Trophoblast cell (in vitro differentiated cells and primary cell): ENCODE data around the gene BHLHE40.
A peak's percentile ranks its signal among the peaks of the same experiment; 100 is the strongest.

ENCODE experiments used
- DNase-seq, 2 donors: peaks; one replicate each; pipeline ENCODE4 v3.0.0-alpha.2; 2016
- H2AFZ ChIP-seq: 2 replicates; pipeline ENCODE4 v1.6.1; 2013; ENCODE audit warnings: low read length, moderate library complexity, mild to moderate bottlenecking; ENCODE audit not compliant: insufficient read depth, poor library complexity
- H2AK5ac ChIP-seq: 2 replicates; pipeline ENCODE4 v1.6.1; 2013; ENCODE audit warnings: mild to moderate bottlenecking, low read length
- H2BK120ac ChIP-seq: 2 replicates; pipeline ENCODE4 v1.6.1; 2013; ENCODE audit warnings: low read length, mild to moderate bottlenecking, moderate library complexity; ENCODE audit not compliant: insufficient read depth, poor library complexity
- H2BK12ac ChIP-seq: 2 replicates; pipeline ENCODE4 v1.6.1; 2013; ENCODE audit warnings: mild to moderate bottlenecking, low read length, moderate library complexity
- H2BK5ac ChIP-seq: 2 replicates; pipeline ENCODE4 v1.6.1; 2013; ENCODE audit warnings: low read length, low read depth, moderate library complexity, mild to moderate bottlenecking; ENCODE audit not compliant: poor library complexity
- H3K14ac ChIP-seq: 2 replicates; pipeline ENCODE4 v1.6.1; 2013; ENCODE audit warnings: mild to moderate bottlenecking, low read length
- H3K18ac ChIP-seq: 2 replicates; pipeline ENCODE4 v1.6.1; 2013; ENCODE audit warnings: mild to moderate bottlenecking, low read length
- H3K23ac ChIP-seq: 2 replicates; pipeline ENCODE4 v1.6.1; 2013; ENCODE audit warnings: low read length
- H3K27ac ChIP-seq: 2 replicates; pipeline ENCODE4 v1.5.1; 2013; ENCODE audit warnings: low read depth, mild to moderate bottlenecking, inconsistent platforms, low read length, moderate library complexity
- H3K27me3 ChIP-seq: 2 replicates; pipeline ENCODE4 v1.6.1; 2013; ENCODE audit warnings: inconsistent platforms, mild to moderate bottlenecking, low read length, moderate library complexity; ENCODE audit not compliant: insufficient read depth
- H3K36me3 ChIP-seq, 2 experiments: 1 replicate in 1 of 2; 2 replicates in 1 of 2; pipeline ENCODE4 v1.6.1; 2013; ENCODE audit warnings: low read length in 2 of 2, mild to moderate bottlenecking in 2 of 2, moderate library complexity in 1 of 2; ENCODE audit not compliant: insufficient read depth in 2 of 2, control insufficient read depth in 1 of 2
- H3K4ac ChIP-seq: 2 replicates; pipeline ENCODE4 v1.6.1; 2013; ENCODE audit warnings: low read depth, mild to moderate bottlenecking, low read length, moderate library complexity
- H3K4me1 ChIP-seq, 2 experiments: 1 replicate in 1 of 2; 2 replicates in 1 of 2; pipeline ENCODE4 v1.6.1; 2013; ENCODE audit warnings: low read length in 2 of 2, mild to moderate bottlenecking in 2 of 2, moderate library complexity in 1 of 2; ENCODE audit not compliant: insufficient read depth in 2 of 2, control insufficient read depth in 1 of 2
- H3K4me2 ChIP-seq: 2 replicates; pipeline ENCODE4 v1.6.1; 2013; ENCODE audit warnings: inconsistent platforms, mild to moderate bottlenecking, low read length, moderate library complexity
- H3K4me3 ChIP-seq: 2 replicates; pipeline ENCODE4 v1.5.1; 2013; ENCODE audit warnings: mild to moderate bottlenecking, low read depth, low read length, inconsistent platforms
- H3K79me1 ChIP-seq: one replicate; pipeline ENCODE4 v1.6.1; 2013; ENCODE audit warnings: low read length
- H3K79me2 ChIP-seq: 2 replicates; pipeline ENCODE4 v1.6.1; 2013; ENCODE audit warnings: low read length, mild to moderate bottlenecking; ENCODE audit not compliant: control insufficient read depth, insufficient read depth, poor library complexity
- H3K9ac ChIP-seq: 2 replicates; pipeline ENCODE4 v1.6.1; 2013; ENCODE audit warnings: mild to moderate bottlenecking, low read length
- H3K9me3 ChIP-seq: 2 replicates; pipeline ENCODE4 v1.6.1; 2013; ENCODE audit warnings: low read depth, mild to moderate bottlenecking, control low read depth, inconsistent platforms, low read length; ENCODE audit not compliant: insufficient read depth
- H4K12ac ChIP-seq: 2 replicates; pipeline ENCODE4 v1.6.1; 2013; ENCODE audit warnings: low read depth, mild to moderate bottlenecking, low read length, moderate library complexity
- H4K8ac ChIP-seq: 2 replicates; pipeline ENCODE4 v1.6.1; 2013; ENCODE audit warnings: low read depth, mild to moderate bottlenecking, low read length, moderate library complexity
- H4K91ac ChIP-seq: one replicate; pipeline ENCODE4 v1.6.1; 2013; ENCODE audit warnings: low read depth, mild to moderate bottlenecking, low read length, moderate library complexity
- WGBS: extraction: QIAGEN DNeasy Blood & Tissue Kit; methylation state at CpG from one replicate; pipeline ENCODE4 v1.1.7; 2013; ENCODE audit warnings: missing lambda C conversion rate; ENCODE audit not compliant: insufficient read length, insufficient coverage; ENCODE audit errors: extremely low coverage; 5-methylcytosine and 5-hydroxymethylcytosine counted together

The BHLHE40 gene

DNA sequence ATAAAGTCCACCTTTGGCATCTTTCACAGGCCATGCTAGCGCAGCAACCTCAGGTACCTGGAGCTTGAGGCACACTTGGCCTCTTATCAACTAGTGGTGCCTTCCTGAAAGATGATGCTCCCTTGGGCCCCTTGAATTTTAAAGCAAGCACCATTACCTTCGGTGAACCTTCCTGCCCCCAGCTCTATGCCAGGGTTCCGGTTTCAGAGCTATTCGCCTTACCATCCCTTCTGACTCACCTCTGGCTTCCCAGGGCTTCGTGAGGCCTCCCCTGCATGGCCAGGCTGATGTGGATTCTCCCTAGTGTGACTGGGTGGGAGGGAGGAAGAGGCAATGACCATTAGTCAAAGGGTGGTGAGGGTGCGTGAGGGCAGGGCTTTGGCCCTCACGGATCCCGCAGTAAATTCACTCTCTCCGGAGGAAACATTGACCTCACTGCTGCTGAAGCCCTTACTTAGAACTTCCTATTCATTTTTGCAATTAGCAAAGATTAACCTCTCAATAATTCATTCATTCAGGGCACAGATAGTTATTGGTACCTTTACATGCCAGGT, 16.3 kb downstream of the BHLHE40 start:
- peak overlapping the region; percentile 85 for H2BK5ac ChIP-seq
- no peak overlapping the region for H4K12ac ChIP-seq
- peak overlapping the region; percentile 85 for H2AK5ac ChIP-seq
- H3K79me2 ChIP-seq: peaks cover 4% of the 10 kb centered on the region
- H3K23ac ChIP-seq: no peak overlapping the region
- peak overlapping the region; percentile 73 for H3K27ac ChIP-seq
- no peak overlapping the region for H3K4me3 ChIP-seq
- peak overlapping the region; percentile 5 for H4K8ac ChIP-seq
- H3K4me2 ChIP-seq: no peak overlapping the region
- H4K91ac ChIP-seq: peak overlapping the region; percentile 98
- no peaks in the 10 kb centered on the region for H3K9me3 ChIP-seq
- DNase-seq: peak; percentile 34 to 41
- no peak overlapping the region for H2AFZ ChIP-seq
- no CpG with 5 or more reads among the region's 9 CpGs for WGBS
- H3K4me1 ChIP-seq: peaks cover 24 to 28% of the 10 kb centered on the region in 2 experiments
- no peaks in the 10 kb centered on the region for H3K27me3 ChIP-seq
- peak overlapping the region; percentile 65 for H3K18ac ChIP-seq
- peaks cover 35% of the 10 kb centered on the region for H3K79me1 ChIP-seq
- H3K9ac ChIP-seq: no peak overlapping the region
- H3K14ac ChIP-seq: peak overlapping the region; percentile 45
- peak overlapping the region; percentile 70 for H2BK12ac ChIP-seq
- peak overlapping the region; percentile 42 for H3K4ac ChIP-seq
- peak overlapping the region; percentile 100 for H2BK120ac ChIP-seq
- no peaks in the 10 kb centered on the region for H3K36me3 ChIP-seq

DNA sequence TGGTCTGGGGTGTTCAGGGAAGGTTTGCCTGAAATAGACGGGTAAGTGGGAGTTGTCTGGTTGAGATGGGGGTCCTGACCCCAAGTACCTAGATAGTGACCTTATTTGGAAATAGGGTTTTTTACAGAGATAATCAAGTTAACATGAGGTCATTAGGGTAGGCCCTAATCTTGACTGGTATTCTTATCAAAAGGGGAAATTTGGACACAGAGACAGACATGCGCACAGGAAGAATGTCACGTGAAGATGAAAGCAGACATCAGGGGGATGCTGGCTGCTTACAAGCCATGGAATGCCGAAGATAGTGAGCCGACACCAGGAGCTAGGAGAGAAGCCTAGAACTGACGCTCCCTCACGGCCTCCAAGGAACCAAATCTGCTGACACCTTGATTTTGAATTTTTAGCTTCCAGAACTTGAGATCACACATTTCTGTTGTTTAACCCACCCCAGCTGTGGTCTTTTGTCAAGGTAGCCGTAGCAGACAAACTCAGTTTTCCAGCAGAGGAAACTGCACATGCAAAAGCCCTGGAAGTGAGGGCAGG, 17.1 kb downstream of the BHLHE40 start:
- peak; percentile 45 to 58 for DNase-seq
- H3K9ac ChIP-seq: no peak overlapping the region
- H3K18ac ChIP-seq: no peak overlapping the region
- peak overlapping the region; percentile 15 for H2BK12ac ChIP-seq
- no peaks in the 10 kb centered on the region for H3K9me3 ChIP-seq
- H4K8ac ChIP-seq: peak overlapping the region; percentile 17
- H3K27me3 ChIP-seq: no peaks in the 10 kb centered on the region
- H2BK5ac ChIP-seq: peak overlapping the region; percentile 0
- peak overlapping the region; percentile 39 for H3K4ac ChIP-seq
- peaks cover 39% of the 10 kb centered on the region for H3K79me1 ChIP-seq
- H2AK5ac ChIP-seq: no peak overlapping the region
- H3K27ac ChIP-seq: peak overlapping the region; percentile 73
- no peak overlapping the region for H3K4me3 ChIP-seq
- peaks cover 4% of the 10 kb centered on the region for H3K79me2 ChIP-seq
- no peaks in the 10 kb centered on the region for H3K36me3 ChIP-seq
- H3K4me1 ChIP-seq: peaks cover 24 to 31% of the 10 kb centered on the region in 2 experiments
- peak overlapping the region; percentile 44 for H2AFZ ChIP-seq
- no peak overlapping the region for H3K14ac ChIP-seq
- no CpG with 5 or more reads among the region's 8 CpGs for WGBS
- H4K91ac ChIP-seq: peak overlapping the region; percentile 98
- H3K23ac ChIP-seq: no peak overlapping the region
- no peak overlapping the region for H3K4me2 ChIP-seq
- peak overlapping the region; percentile 100 for H2BK120ac ChIP-seq
- H4K12ac ChIP-seq: peak overlapping the region; percentile 31

- H4K8ac ChIP-seq: peak overlapping the region; percentile 7
- H3K4me1 ChIP-seq: peaks cover 24 to 33% of the 10 kb centered on the region in 2 experiments
- H2AFZ ChIP-seq: no peak overlapping the region
- peak overlapping the region; percentile 15 for H2BK12ac ChIP-seq
- H4K12ac ChIP-seq: peak overlapping the region; percentile 31
- H3K4ac ChIP-seq: no peak overlapping the region
- H3K79me1 ChIP-seq: peaks cover 41% of the 10 kb centered on the region
- H3K9me3 ChIP-seq: no peaks in the 10 kb centered on the region
- no peak overlapping the region for H3K4me2 ChIP-seq
- DNase-seq: no peak
- WGBS: no CpG with 5 or more reads among the region's 11 CpGs
- no peak overlapping the region for H3K18ac ChIP-seq
- peak overlapping the region; percentile 0 for H2BK5ac ChIP-seq
- H3K9ac ChIP-seq: no peak overlapping the region
- no peak overlapping the region for H3K4me3 ChIP-seq
- H3K27me3 ChIP-seq: no peaks in the 10 kb centered on the region
- H3K27ac ChIP-seq: peak overlapping the region; percentile 60
- no peak overlapping the region for H2AK5ac ChIP-seq
- peak overlapping the region; percentile 100 for H2BK120ac ChIP-seq
- H3K23ac ChIP-seq: no peak overlapping the region
- peak overlapping the region; percentile 2 for H3K14ac ChIP-seq
- H4K91ac ChIP-seq: peak overlapping the region; percentile 37
- peaks cover 4% of the 10 kb centered on the region for H3K79me2 ChIP-seq
- no peaks in the 10 kb centered on the region for H3K36me3 ChIP-seq
These were observed 17.6 kb downstream of the BHLHE40 start for GRCh38 chr3:4996771-4997291.

GRCh38 chr3:4997946-4998345, 18.7 kb downstream of the BHLHE40 start:
- Histone ChIP-seq H4K8ac (no peak overlapping the region), H3K4me2 (no peak overlapping the region), H2BK5ac (peak overlapping the region; percentile 75), H3K36me3 (no peaks in the 10 kb centered on the region), H3K9ac (no peak overlapping the region), H2AFZ (no peak overlapping the region), H3K79me1 (peaks cover 48% of the 10 kb centered on the region), H3K27ac (no peak overlapping the region), H3K9me3 (no peaks in the 10 kb centered on the region), H2AK5ac (peak overlapping the region; percentile 16), H4K12ac (no peak overlapping the region), H3K23ac (no peak overlapping the region), H3K27me3 (no peaks in the 10 kb centered on the region), H3K4me3 (no peak overlapping the region), H3K18ac (no peak overlapping the region), H4K91ac (peak overlapping the region; percentile 83), H3K79me2 (peaks cover 4% of the 10 kb centered on the region), H3K14ac (peak overlapping the region; percentile 58), H2BK12ac (peak overlapping the region; percentile 7), H3K4me1 (peaks cover 29 to 42% of the 10 kb centered on the region in 2 experiments), H2BK120ac (peak overlapping the region; percentile 68), H3K4ac (peak overlapping the region; percentile 0)
- DNase-seq: peak; percentile 79 to 91
- WGBS: no CpG with 5 or more reads among the region's 7 CpGs
